Coronary artery (tissue), 2 donors: ENCODE measurements around the gene LRTM2.

Source experiments
- DNase-seq: peaks from one replicate; pipeline ENCODE4 v3.0.0-alpha.2; 2017; ENCODE audit warnings: low spot score
- H3K27ac ChIP-seq, 2 donors: fragments of 200-600 bp; sonication (generic); one replicate each; pipeline ENCODE4 v1.5.1; 2016 to 2019
- H3K4me3 ChIP-seq: fragments of 200-600 bp; sonication (generic); 2 replicates; pipeline ENCODE4 v1.5.1; 2016; ENCODE audit warnings: mild to moderate bottlenecking, moderate library complexity
- CTCF ChIP-seq: fragments of 200-600 bp; sonication (generic); IDR thresholded peaks from one replicate; pipeline ENCODE4 v1.5.1; 2019; ENCODE audit warnings: antibody characterized with exemption

Gene LRTM2

GRCh38 chr12:1826867-1827705 lies 6.7 kb downstream of the LRTM2 start:
- no peak overlapping the region for H3K27ac ChIP-seq
- DNase-seq, result no peak
- TF ChIP-seq CTCF, result no peak
- H3K4me3 ChIP-seq, result no peak overlapping the region

GRCh38 chr12:1827826-1828805 lies 7.8 kb downstream of the LRTM2 start:
- Histone ChIP-seq H3K4me3 (no peak overlapping the region), H3K27ac (no peak overlapping the region)
- no peak for TF ChIP-seq CTCF
- DNase-seq, result no peak

GRCh38 chr12:1828856-1829255 lies 8.5 kb downstream of the LRTM2 start:
- H3K4me3 ChIP-seq, result no peak overlapping the region
- DNase-seq, result no peak
- H3K27ac ChIP-seq, result no peak overlapping the region
- TF ChIP-seq CTCF, result no peak

- Histone ChIP-seq H3K4me3 (no peak overlapping the region), H3K27ac (no peak overlapping the region)
- no peak for DNase-seq
- no peak for TF ChIP-seq CTCF
Observed at GRCh38 chr12:1829306-1829900, 9.0 kb downstream of the LRTM2 start.

- H3K4me3 ChIP-seq, result no peak overlapping the region
- H3K27ac ChIP-seq, result no peak overlapping the region
- no peak for DNase-seq
- TF ChIP-seq CTCF, result no peak
Observed at GRCh38 chr12:1830401-1830845, 10.1 kb downstream of the LRTM2 start.

GRCh38 chr12:1830981-1831963 lies 10.9 kb downstream of the LRTM2 start:
- no peak for TF ChIP-seq CTCF
- Histone ChIP-seq H3K27ac (no peak overlapping the region), H3K4me3 (no peak overlapping the region)
- DNase-seq, result no peak
